ENCODE results near the gene CTNNA3.

Gene CTNNA3

DNA sequence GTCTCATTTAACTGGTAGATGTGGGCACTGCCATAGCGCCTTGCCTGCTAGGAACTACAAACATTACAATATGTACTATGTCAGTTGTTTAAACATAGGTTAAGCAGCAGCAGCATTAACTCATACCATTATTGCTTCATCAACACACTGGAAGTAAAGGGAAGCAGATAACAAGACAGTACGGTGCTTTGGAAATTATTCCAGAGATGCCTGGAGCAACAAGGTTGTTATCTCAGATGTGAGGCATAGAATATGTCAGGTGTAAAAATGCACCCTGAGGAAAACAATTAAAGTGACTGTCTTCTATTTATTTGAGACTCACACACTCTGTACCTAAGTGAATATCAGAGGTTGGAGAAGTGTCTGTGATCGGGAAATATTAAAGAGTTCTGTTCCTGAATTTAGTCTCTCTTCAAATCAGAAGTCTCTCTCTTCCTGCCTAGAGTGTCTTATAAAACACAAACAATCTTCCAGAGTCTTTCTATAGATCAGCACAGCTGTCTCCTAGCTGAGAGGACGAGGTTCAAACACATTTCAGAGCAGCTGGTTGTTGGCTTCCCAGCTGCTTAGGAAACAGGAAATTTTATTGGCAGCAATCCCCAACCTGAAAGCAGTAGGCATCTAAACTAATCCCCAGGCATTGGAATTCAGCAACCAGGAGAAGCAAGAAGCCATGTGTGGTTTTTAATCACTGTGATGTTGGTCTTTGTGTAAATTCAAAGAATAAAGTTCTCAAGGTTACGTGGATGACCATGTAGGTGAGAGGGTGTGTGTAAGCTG lies 1764.5 kb downstream of the CTNNA3 start:
- TF ChIP-seq, protein P1, sequence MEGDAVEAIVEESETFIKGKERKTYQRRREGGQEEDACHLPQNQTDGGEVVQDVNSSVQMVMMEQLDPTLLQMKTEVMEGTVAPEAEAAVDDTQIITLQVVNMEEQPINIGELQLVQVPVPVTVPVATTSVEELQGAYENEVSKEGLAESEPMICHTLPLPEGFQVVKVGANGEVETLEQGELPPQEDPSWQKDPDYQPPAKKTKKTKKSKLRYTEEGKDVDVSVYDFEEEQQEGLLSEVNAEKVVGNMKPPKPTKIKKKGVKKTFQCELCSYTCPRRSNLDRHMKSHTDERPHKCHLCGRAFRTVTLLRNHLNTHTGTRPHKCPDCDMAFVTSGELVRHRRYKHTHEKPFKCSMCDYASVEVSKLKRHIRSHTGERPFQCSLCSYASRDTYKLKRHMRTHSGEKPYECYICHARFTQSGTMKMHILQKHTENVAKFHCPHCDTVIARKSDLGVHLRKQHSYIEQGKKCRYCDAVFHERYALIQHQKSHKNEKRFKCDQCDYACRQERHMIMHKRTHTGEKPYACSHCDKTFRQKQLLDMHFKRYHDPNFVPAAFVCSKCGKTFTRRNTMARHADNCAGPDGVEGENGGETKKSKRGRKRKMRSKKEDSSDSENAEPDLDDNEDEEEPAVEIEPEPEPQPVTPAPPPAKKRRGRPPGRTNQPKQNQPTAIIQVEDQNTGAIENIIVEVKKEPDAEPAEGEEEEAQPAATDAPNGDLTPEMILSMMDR (IDR thresholded peaks at IDR 0.05) = no peak

DNA sequence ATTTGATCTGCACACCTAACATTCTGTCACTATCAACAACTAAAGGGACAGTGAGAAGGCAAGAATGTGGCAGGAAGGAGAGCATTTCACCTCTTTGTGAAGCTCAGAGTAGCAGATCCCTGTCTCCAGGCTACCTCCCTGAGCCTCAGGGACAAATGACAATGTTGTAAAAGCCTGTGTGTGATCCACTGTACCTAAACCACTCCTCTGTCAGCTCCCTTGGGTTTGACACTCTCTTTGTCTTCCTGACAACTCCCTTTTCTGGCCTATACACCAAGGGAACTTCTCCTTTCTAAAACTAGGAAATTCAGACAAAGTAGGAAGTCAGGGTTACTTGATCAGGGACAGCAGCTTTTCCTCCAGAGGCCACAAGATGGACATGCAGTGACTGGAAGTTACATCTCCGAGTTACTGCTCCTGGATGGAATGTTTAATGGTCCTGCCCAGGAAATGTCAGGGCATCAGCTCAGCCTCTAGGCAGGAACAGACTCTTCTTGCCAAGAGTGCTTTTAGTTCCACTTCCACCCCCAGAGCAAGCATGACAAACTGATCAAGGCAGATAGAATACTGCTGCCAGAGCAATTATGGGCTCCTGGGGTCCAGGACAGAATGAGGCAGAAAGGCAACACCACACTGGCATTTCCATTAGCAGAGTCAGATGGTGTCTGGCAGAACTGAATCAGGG lies 1784.7 kb downstream of the CTNNA3 start:
- TF ChIP-seq, protein P1 (IDR thresholded peaks at IDR 0.05) = no peak

DNA sequence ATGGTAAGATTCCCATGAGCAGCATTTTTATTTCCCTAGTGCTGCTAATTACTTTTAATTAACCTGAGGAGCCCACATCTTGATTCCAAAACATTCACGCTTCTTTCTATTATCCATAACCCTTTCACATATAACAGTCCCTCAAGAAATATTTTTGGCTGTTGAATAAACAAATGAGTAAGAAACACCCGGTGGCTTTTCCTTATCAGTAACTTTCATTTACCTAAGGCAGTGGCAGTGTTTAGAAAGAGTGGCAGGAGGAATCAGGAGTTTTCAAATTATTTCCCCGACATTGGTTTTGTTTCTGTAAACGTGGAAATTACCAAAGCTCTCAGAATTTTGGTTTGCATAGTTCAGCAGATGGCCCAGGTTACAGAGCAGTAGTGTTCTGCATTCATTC lies 1785.8 kb downstream of the CTNNA3 start:
- TF ChIP-seq, protein P1 (IDR thresholded peaks at IDR 0.05) = no peak

DNA sequence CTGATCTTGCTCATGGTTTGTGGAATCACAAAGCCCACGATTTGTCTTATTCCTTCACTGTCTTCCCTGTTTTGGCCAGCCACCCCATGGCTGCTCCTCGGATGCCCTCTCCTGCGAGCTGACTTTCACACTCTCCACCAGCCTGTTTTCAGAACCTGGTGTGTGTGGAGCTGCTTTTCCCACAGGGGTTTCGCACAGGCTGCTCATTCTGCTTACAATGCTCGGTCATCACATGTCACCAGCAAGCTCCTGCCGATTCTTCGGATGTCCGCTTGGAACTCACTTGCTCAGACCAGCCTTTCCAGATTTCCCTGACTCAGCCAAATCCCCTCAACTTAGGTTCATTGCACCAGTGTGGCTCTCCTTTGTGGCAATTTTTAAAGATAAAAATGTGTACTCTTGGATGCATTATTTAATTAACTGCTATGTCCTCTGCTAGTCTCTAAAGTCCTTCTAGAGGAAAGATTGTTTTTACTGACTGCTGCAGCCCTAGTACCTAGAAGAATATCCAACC lies 1788.7 kb downstream of the CTNNA3 start:
- TF ChIP-seq, protein P1 (IDR thresholded peaks at IDR 0.05) = no peak

DNA sequence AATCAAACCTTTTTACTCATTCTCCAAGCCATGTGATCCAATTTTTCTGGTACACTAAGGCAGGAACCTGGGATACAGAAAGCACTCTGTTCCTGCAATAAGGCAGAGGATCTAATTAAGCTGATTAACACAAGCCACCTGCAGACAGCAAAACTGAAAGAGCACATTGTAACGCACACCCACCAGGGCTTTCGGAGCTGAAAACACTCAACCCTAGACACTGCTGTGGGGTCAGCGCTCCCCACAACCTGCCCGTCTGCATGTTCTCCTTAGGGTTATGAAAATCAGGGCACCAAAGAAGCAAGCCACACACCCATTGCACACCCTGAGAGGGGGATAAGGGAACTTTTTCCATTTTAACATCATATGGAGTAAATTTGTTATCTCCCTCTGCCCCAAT lies 1792.4 kb downstream of the CTNNA3 start:
- TF ChIP-seq, protein P1 (IDR thresholded peaks at IDR 0.05) = no peak

DNA sequence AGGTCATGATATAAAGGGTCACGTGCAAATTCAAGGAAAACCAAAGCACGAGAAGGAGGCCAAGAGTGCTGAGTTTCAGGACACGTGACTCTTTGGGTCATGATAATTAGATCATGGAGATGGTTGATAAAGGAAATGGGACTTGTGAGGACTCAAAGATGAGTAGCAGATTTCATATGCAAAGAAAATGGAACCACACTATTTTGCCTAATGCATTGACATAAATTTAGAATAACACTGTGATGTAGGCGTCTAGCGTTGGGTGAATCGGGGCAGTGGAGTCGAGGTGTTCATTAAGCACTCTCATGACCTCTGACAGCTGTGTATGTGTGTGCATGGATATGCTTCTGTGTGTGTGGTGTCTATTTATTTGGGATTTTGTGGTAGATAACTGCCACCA lies 1795.7 kb downstream of the CTNNA3 start:
- TF ChIP-seq, protein P1 (IDR thresholded peaks at IDR 0.05) = no peak

DNA sequence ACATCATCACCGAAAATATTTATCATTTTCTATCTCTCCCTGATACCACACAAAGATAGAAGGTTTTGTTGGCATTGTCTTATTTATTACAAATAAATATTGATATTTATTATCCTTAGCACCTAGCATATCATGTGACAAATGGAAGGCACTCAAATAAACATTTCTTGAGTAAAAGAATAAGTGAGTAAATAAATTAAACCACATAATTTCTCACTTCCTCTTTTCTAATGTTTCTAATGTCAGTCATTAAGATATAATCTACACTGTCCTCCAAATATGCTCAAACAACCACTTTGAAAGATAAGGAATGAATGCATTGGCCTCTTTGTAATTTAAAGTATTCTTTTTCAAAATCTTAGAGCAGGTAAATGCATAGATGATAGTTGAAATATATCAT lies 1797.9 kb downstream of the CTNNA3 start:
- TF ChIP-seq, protein P1 (IDR thresholded peaks at IDR 0.05) = no peak

All from LNCAP (cell line).